ENCODE results near the gene SLC49A3.

- TF ChIP-seq, protein P1, sequence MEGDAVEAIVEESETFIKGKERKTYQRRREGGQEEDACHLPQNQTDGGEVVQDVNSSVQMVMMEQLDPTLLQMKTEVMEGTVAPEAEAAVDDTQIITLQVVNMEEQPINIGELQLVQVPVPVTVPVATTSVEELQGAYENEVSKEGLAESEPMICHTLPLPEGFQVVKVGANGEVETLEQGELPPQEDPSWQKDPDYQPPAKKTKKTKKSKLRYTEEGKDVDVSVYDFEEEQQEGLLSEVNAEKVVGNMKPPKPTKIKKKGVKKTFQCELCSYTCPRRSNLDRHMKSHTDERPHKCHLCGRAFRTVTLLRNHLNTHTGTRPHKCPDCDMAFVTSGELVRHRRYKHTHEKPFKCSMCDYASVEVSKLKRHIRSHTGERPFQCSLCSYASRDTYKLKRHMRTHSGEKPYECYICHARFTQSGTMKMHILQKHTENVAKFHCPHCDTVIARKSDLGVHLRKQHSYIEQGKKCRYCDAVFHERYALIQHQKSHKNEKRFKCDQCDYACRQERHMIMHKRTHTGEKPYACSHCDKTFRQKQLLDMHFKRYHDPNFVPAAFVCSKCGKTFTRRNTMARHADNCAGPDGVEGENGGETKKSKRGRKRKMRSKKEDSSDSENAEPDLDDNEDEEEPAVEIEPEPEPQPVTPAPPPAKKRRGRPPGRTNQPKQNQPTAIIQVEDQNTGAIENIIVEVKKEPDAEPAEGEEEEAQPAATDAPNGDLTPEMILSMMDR (IDR thresholded peaks at IDR 0.05): peak in 5 of 6 experiments; percentile 33 to 75 (median 64)
- TF ChIP-seq POLR2A (IDR thresholded peaks at IDR 0.05): no peak
Measured at GRCh38 chr4:683982-684622, 4.8 kb downstream of the SLC49A3 start.
